Tibial nerve (tissue), 4 donors: ENCODE results near the gene MYOG. TPM values are rescaled to one million over a fixed set of nuclear protein-coding genes. Genes with fewer than 3 reads are reported as not detected.

Experiments used
- DNase-seq, 2 donors: peaks; one replicate each; pipeline ENCODE4 v3.0.0-alpha.2; 2019; ENCODE audit warnings: low spot score in 2 of 2
- H3K27ac ChIP-seq, 4 donors: fragments of 200-600 bp; sonication (generic) in 3 of 4; one replicate each; pipeline ENCODE4 v1.5.1; 2017 to 2019; ENCODE audit warnings: mild to moderate bottlenecking in 1 of 4
- H3K27me3 ChIP-seq, 2 donors: fragments of 200-600 bp; sonication (generic) in 1 of 2; one replicate each; pipeline versions ENCODE4 v1.5.1 to v1.6.0; 2017 to 2019
- H3K36me3 ChIP-seq, 3 donors: fragments of 200-600 bp; sonication (generic); one replicate each; pipeline ENCODE4 v1.5.1; 2018 to 2019
- H3K4me1 ChIP-seq, 4 donors: fragments of 200-600 bp; sonication (generic) in 3 of 4; one replicate each; pipeline ENCODE4 v1.5.1; 2017 to 2019
- H3K4me3 ChIP-seq, 4 donors: fragments of 200-600 bp; sonication (generic) in 3 of 4; one replicate each; pipeline ENCODE4 v1.5.1; 2017 to 2019; ENCODE audit warnings: mild to moderate bottlenecking in 1 of 4, moderate library complexity in 1 of 4
- H3K9me3 ChIP-seq, 4 donors: fragments of 200-600 bp; sonication (generic) in 3 of 4; one replicate each; pipeline ENCODE4 v1.5.1; 2017 to 2019
- EP300 ChIP-seq, 2 donors: sonication (generic); formaldehyde crosslinking; IDR thresholded peaks; one replicate each; pipeline ENCODE4 v1.6.1; 2017; ENCODE audit warnings: antibody characterized with exemption in 2 of 2, mild to moderate bottlenecking in 1 of 2
- POLR2A ChIP-seq, 2 donors: fragments of 450-650 bp; IDR thresholded peaks; one replicate each; pipeline ENCODE4 v1.6.1; 2017; ENCODE audit warnings: antibody characterized with exemption in 2 of 2, mild to moderate bottlenecking in 2 of 2, moderate library complexity in 2 of 2
- WGBS, 2 donors: methylation state at CpG; one replicate each; pipeline ENCODE4 v1.1.5; 2018; 5-methylcytosine and 5-hydroxymethylcytosine counted together
- total RNA-seq, 4 donors: library from RNA; depleted of rRNA; stranded (reverse); fragments of >200 nt; gene quantifications; one replicate each; pipeline ENCODE4 v1.1.0, GENCODE V29; 2016
- TF ChIP-seq, protein P1 (sequence below), 5 experiments: fragments of 200-600 bp in 3 of 5; fragments of 450-650 bp in 2 of 5; sonication (generic) in 3 of 5; IDR thresholded peaks; one replicate each; pipeline ENCODE4 v1.5.1; 2016 to 2019; ENCODE audit warnings: antibody characterized with exemption in 5 of 5, mild to moderate bottlenecking in 3 of 5, moderate library complexity in 2 of 5

Gene MYOG
- total RNA-seq, 4 donors from 2014 or later: not detected

DNA sequence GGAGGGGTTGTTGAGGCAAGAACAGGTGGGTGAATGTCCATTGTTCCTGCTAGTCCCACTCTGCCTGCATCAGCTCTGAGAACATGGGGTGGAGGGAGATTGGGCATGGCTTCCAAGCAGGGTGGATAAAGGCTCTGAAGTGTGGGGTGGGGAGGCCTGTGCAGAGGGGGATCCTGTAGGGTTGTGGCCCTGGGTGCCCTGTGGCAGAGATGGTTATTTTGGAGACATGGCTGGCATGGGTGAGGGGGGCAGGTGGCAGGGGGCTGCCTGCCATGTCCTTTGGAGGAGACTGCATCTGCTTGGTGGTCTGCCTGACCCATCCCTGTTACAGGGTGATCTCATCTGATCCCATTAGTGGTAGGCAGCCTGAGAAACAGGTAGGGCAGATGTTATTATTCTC is 11.2 kb downstream of the MYOG start:
- DNase-seq: no peak
- Histone ChIP-seq H3K4me3 (no peak overlapping the region), H3K4me1 (peaks cover 0 to 14% (median 0%) of the 10 kb centered on the region in 4 donors), H3K27me3 (peaks cover 0 to 35% of the 10 kb centered on the region in 2 donors), H3K9me3 (no peaks in the 10 kb centered on the region), H3K36me3 (no peaks in the 10 kb centered on the region), H3K27ac (no peak overlapping the region)
- no peak for TF ChIP-seq EP300 (IDR thresholded peaks at IDR 0.05)
- TF ChIP-seq, protein P1, sequence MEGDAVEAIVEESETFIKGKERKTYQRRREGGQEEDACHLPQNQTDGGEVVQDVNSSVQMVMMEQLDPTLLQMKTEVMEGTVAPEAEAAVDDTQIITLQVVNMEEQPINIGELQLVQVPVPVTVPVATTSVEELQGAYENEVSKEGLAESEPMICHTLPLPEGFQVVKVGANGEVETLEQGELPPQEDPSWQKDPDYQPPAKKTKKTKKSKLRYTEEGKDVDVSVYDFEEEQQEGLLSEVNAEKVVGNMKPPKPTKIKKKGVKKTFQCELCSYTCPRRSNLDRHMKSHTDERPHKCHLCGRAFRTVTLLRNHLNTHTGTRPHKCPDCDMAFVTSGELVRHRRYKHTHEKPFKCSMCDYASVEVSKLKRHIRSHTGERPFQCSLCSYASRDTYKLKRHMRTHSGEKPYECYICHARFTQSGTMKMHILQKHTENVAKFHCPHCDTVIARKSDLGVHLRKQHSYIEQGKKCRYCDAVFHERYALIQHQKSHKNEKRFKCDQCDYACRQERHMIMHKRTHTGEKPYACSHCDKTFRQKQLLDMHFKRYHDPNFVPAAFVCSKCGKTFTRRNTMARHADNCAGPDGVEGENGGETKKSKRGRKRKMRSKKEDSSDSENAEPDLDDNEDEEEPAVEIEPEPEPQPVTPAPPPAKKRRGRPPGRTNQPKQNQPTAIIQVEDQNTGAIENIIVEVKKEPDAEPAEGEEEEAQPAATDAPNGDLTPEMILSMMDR (IDR thresholded peaks at IDR 0.05): no peak
- no peak for TF ChIP-seq POLR2A (IDR thresholded peaks at IDR 0.05)

DNA sequence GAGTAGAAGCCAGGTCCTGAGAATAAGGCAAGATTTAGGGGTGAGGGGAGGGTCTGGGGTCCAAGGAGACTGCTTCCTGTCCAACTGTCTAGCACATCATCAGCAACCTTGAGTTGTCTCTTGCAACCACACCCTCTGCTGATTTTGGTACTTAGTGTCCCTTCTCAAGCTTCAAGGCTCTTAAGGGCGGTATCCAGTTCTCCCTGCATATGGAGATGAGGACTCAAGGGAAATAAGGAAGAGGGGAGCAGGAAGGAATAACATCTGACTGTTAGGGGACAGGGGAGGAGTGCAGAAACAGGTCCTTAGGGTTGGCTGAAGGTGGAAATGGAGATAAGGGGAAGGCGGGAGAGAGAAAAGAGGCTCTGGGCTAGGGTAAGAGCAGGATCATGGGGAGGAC is 12.3 kb downstream of the MYOG start:
- Histone ChIP-seq H3K36me3 (no peaks in the 10 kb centered on the region), H3K27me3 (peaks cover 0 to 35% of the 10 kb centered on the region in 2 donors), H3K4me1 (peaks cover 0 to 25% (median 2%) of the 10 kb centered on the region in 4 donors), H3K9me3 (no peaks in the 10 kb centered on the region), H3K27ac (no peak overlapping the region), H3K4me3 (no peak overlapping the region)
- TF ChIP-seq EP300 (IDR thresholded peaks at IDR 0.05) (no peak), POLR2A (IDR thresholded peaks at IDR 0.05) (no peak)
- TF ChIP-seq, protein P1 (IDR thresholded peaks at IDR 0.05): no peak
- 91 to 97% methylated on average over 2 of the region's 2 CpGs for WGBS, 2 donors
- DNase-seq: no peak

DNA sequence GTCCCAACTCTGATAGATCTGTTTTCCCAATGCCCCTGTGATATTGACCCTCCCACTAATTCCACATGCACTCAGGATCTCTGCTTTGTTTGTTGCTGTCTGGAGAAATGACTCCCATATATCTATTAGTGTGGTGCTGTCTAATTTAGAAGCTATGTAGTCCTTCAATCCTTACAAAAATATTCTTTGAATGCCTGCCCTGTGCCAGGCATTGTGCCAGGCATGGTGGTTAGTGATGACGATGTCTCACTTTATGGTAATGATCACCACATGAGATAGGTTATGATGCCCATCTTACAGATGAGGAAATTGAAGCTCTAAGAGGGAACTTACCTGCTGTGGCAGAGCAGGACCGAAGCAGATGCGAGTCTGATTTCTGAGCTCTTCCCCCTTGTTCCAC is 12.9 kb downstream of the MYOG start:
- H3K27me3 ChIP-seq: peaks cover 0 to 35% of the 10 kb centered on the region in 2 donors
- H3K9me3 ChIP-seq: no peaks in the 10 kb centered on the region
- DNase-seq: no peak
- H3K36me3 ChIP-seq: no peaks in the 10 kb centered on the region
- peaks cover 0 to 26% (median 2%) of the 10 kb centered on the region in 4 donors for H3K4me1 ChIP-seq
- no peak overlapping the region for H3K4me3 ChIP-seq
- 82 to 84% methylated on average over 3 of the region's 3 CpGs for WGBS, 2 donors
- no peak overlapping the region for H3K27ac ChIP-seq
- no peak for TF ChIP-seq EP300 (IDR thresholded peaks at IDR 0.05)
- no peak for TF ChIP-seq POLR2A (IDR thresholded peaks at IDR 0.05)

DNA sequence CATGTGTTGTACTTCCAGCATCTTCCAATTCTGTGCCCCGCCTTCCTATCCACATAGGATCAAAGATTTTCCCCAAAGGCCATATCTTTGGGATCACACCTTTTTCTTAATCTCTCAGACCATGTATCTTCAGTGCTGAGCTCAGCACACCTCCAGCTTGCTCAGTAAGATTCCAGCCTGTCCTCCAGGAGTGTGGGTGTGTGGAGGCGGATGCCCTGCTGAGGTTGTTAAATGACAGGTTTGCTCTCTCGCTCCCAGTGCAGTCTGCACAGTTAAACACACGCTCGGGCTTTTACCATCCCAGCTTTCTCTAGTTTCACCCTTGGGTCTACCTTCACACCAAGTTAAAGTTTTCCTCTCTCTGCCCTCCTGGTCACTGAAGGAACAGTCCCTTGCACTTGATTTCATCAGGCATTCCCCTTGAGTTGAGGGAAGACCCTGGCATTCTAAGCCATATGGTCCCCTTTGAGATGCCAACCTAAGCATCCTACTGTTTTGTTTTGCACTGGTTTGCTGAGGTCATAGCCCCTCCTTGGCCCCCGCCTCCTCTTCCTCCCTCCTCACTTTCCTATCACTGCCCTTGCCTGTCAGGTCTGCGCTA is 13.7 kb downstream of the MYOG start:
- TF ChIP-seq EP300 (IDR thresholded peaks at IDR 0.05): no peak
- TF ChIP-seq, protein P1 (IDR thresholded peaks at IDR 0.05): no peak
- TF ChIP-seq POLR2A (IDR thresholded peaks at IDR 0.05): no peak
- Histone ChIP-seq H3K9me3 (no peaks in the 10 kb centered on the region), H3K4me3 (no peak overlapping the region), H3K27ac (no peak overlapping the region), H3K27me3 (peaks cover 0 to 32% of the 10 kb centered on the region in 2 donors), H3K4me1 (peaks cover 0 to 26% (median 2%) of the 10 kb centered on the region in 4 donors), H3K36me3 (no peaks in the 10 kb centered on the region)
- 79 to 88% methylated on average over 7 of the region's 7 CpGs for WGBS, 2 donors
- DNase-seq: no peak

DNA sequence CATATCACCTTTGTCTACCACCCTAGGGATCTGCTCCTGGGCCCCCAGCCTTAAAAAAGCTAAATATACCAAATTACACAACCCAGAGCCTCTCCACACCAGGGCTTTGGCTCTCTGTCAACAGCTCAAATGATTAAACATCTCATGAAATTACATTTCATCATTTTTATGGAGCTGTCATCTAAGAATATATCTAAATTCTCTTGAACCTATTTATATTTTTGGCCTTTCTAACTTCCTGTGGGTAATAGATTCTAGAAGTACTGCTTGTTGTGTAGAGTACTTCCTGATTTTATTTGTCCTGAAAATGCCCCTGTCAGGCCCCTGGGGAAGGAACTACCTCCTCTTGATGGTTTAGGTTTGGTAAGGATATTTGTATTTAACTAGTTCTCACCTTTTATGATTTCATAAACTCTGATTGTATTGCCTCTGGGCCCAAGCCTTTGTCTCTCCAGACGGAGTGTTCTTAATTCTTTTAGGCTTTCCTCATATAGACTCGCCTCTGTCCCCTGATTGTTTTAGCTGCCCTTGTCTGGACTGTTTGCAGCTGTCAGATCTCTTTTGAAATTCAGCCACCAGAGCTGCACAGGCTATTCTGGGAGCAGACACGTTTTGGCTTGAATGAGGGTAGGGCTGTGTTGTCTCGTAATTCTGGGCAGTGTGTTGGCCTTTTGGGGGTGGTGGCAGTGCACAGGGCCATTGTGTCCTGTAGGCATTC is 16.6 kb downstream of the MYOG start:
- peaks cover 0 to 16% (median 2%) of the 10 kb centered on the region in 4 donors for H3K4me1 ChIP-seq
- no peak for DNase-seq
- no peaks in the 10 kb centered on the region for H3K9me3 ChIP-seq
- TF ChIP-seq, protein P1 (IDR thresholded peaks at IDR 0.05): no peak
- TF ChIP-seq EP300 (IDR thresholded peaks at IDR 0.05) (no peak), POLR2A (IDR thresholded peaks at IDR 0.05) (no peak)
- no peak overlapping the region for H3K4me3 ChIP-seq
- no peak overlapping the region for H3K27ac ChIP-seq
- WGBS, 2 donors: 13 to 16% methylated on average over 4 of the region's 4 CpGs
- no peaks in the 10 kb centered on the region for H3K36me3 ChIP-seq
- peaks cover 0 to 5% of the 10 kb centered on the region in 2 donors for H3K27me3 ChIP-seq
